Vein endothelial cell (primary cell): ENCODE data around the gene MSANTD2. TPM values are rescaled to one million over a fixed set of nuclear protein-coding genes. Genes with fewer than 3 reads are reported as not detected.

Experiments used
- total RNA-seq: library from RNA; depleted of rRNA; stranded (reverse); fragments of >200 nt; gene quantifications from 2 replicates; pipeline ENCODE4 v1.2.3, GENCODE V29; 2012

MSANTD2 gene
- 15.4 and 15.8 TPM in 2 replicates for total RNA-seq

GRCh38 chr11:124800226-124800929 lies at the start of gene MSANTD2:
Gene MSANTD2 (minus strand): TSS chr11:124800406. CDS start chr11:124800380, 26 bp downstream.

GRCh38 chr11:124762105-124762623 lies 38.0 kb downstream of the MSANTD2 start, which contains the start of gene ESAM:
Gene ESAM (minus strand): TSS chr11:124762290. CDS start chr11:124762154, 136 bp downstream.

GRCh38 chr11:124751741-124752470 lies 48.3 kb downstream of the MSANTD2 start, which contains the start of gene VSIG2:
Gene VSIG2 (minus strand): TSS chr11:124752255. CDS start chr11:124752137, 118 bp downstream.

GRCh38 chr11:124739479-124740276 lies 60.5 kb downstream of the MSANTD2 start, which contains the start of gene NRGN:
Gene NRGN (plus strand): TSS chr11:124739942. CDS start chr11:124740085, 143 bp downstream.

Other genes with a start within 250 kb of the MSANTD2 start
- gene OR8A1, start 230.4 kb downstream of the MSANTD2 start, total RNA-seq: not detected in 2 replicates
- not detected in 2 replicates for gene PANX3, start 189.0 kb downstream of the MSANTD2 start, total RNA-seq
- gene TBRG1, start 177.5 kb downstream of the MSANTD2 start, total RNA-seq: 17.6 and 18.3 TPM in 2 replicates
- 12.9 and 14.7 TPM in 2 replicates for gene SIAE, start 126.7 kb downstream of the MSANTD2 start, total RNA-seq
- 7.5 and 8.6 TPM in 2 replicates for gene SPA17, start 126.5 kb downstream of the MSANTD2 start, total RNA-seq
- gene NRGN, start 60.5 kb downstream of the MSANTD2 start, total RNA-seq: 2.6 and 4.8 TPM in 2 replicates
- gene VSIG2, start 48.2 kb downstream of the MSANTD2 start, total RNA-seq: 0.33 and 0.86 TPM in 2 replicates
- 114 and 190 TPM in 2 replicates for gene ESAM, start 38.1 kb downstream of the MSANTD2 start, total RNA-seq
- gene ROBO3, start 65.0 kb upstream of the MSANTD2 start, total RNA-seq: 20.5 and 50.6 TPM in 2 replicates
- gene ROBO4, start 97.5 kb upstream of the MSANTD2 start, total RNA-seq: 505 and 745 TPM in 2 replicates
- 0.19 and 0.33 TPM in 2 replicates for gene HEPN1, start 118.8 kb upstream of the MSANTD2 start, total RNA-seq
- 0.19 TPM in 1 of 2 replicates, not detected in the other for gene HEPACAM, start 135.6 kb upstream of the MSANTD2 start, total RNA-seq
- gene CCDC15, start 153.8 kb upstream of the MSANTD2 start, total RNA-seq: 1.6 and 4.2 TPM in 2 replicates